Activated CD8-positive, alpha-beta memory T cell treated with anti-CD3 and anti-CD28 coated beads, Interleukin-2, amount 50 U/mL, for 1 hour (primary cell): ENCODE measurements around the gene EFNB2.
A peak's percentile ranks its signal among the peaks of the same experiment; 100 is the strongest.

Experiments used
- DNase-seq: peaks from one replicate; pipeline ENCODE4 v3.0.0-alpha.2; 2020; ENCODE audit errors: extremely low read depth

EFNB2 gene

GRCh38 chr13:106550570-106551135 is 15.2 kb upstream of the EFNB2 start:
- no peak for DNase-seq

GRCh38 chr13:106548064-106548696 is 12.7 kb upstream of the EFNB2 start:
- no peak for DNase-seq

- DNase-seq = no peak
Observed at GRCh38 chr13:106541826-106542225, 6.4 kb upstream of the EFNB2 start.

GRCh38 chr13:106540613-106541012 is 5.2 kb upstream of the EFNB2 start:
- no peak for DNase-seq

GRCh38 chr13:106537521-106537920 is 2.1 kb upstream of the EFNB2 start:
- no peak for DNase-seq

GRCh38 chr13:106536244-106537034 is 977 bp upstream of the EFNB2 start:
- peak; percentile 70 for DNase-seq

GRCh38 chr13:106534639-106535551 is 567 bp downstream of the EFNB2 start:
- no peak for DNase-seq

- DNase-seq = no peak
Observed at GRCh38 chr13:106533943-106534638, 1.4 kb downstream of the EFNB2 start.

- DNase-seq = no peak
Observed at GRCh38 chr13:106533101-106533942, 2.1 kb downstream of the EFNB2 start.

- no peak for DNase-seq
Observed at GRCh38 chr13:106532111-106532929, 3.1 kb downstream of the EFNB2 start.

- no peak for DNase-seq
Observed at GRCh38 chr13:106530980-106531481, 4.4 kb downstream of the EFNB2 start.

GRCh38 chr13:106530171-106530851 is 5.2 kb downstream of the EFNB2 start:
- DNase-seq = no peak

- DNase-seq = no peak
Observed at GRCh38 chr13:106529415-106530170, 5.9 kb downstream of the EFNB2 start.

- no peak for DNase-seq
Observed at GRCh38 chr13:106528718-106529414, 6.6 kb downstream of the EFNB2 start.

GRCh38 chr13:106527826-106528225 is 7.6 kb downstream of the EFNB2 start:
- no peak for DNase-seq

- no peak for DNase-seq
Observed at GRCh38 chr13:106527445-106527801, 8.0 kb downstream of the EFNB2 start.

- DNase-seq = no peak
Observed at GRCh38 chr13:106526738-106527444, 8.6 kb downstream of the EFNB2 start.
